K562 (cell line): Measurements from ENCODE around the gene TRUB1. TPM values are rescaled to one million over a fixed set of nuclear protein-coding genes. Genes with fewer than 3 reads are reported as not detected.
A peak's percentile ranks its signal among the peaks of the same experiment; 100 is the strongest.

Experiments used
- BMI1 ChIP-seq: fragments of 150-350 bp; IDR thresholded peaks from 2 replicates; pipeline ENCODE4 v1.6.1; 2014; ENCODE audit warnings: low read length
- CBX8 ChIP-seq: fragments of 200-600 bp; sonication (generic); IDR thresholded peaks from 2 replicates; pipeline ENCODE4 v1.6.1; 2012; ENCODE audit warnings: borderline replicate concordance, mixed run types, low read depth, mild to moderate bottlenecking, moderate library complexity, mixed read lengths, low read length, control low read depth, inconsistent platforms; ENCODE audit not compliant: poor library complexity, severe bottlenecking; ENCODE audit errors: extremely low read depth
- CXXC5 ChIP-seq: fragments of 250-450 bp; sonication (Bioruptor Pico); IDR thresholded peaks from 2 replicates; pipeline ENCODE4 v1.8.0; 2022; ENCODE audit warnings: inconsistent platforms, mild to moderate bottlenecking, moderate library complexity
- FOXP1 ChIP-seq: sonication (generic); formaldehyde crosslinking; IDR thresholded peaks from 2 replicates; pipeline ENCODE4 v1.8.0; 2022; ENCODE audit warnings: mild to moderate bottlenecking, missing genetic modification reagents
- KLF1 ChIP-seq: fragments of 450-650 bp; IDR thresholded peaks from 2 replicates; pipeline ENCODE4 v1.6.1; 2016; ENCODE audit warnings: missing genetic modification characterization, missing compliant biosample characterization
- MBD2 ChIP-seq: sonication (generic); IDR thresholded peaks from 2 replicates; pipeline ENCODE4 v1.6.1; 2016; ENCODE audit warnings: low read depth, borderline replicate concordance
- MTA1 ChIP-seq: fragments of 450-650 bp; IDR thresholded peaks from 2 replicates; pipeline ENCODE4 v1.6.1; 2017; ENCODE audit warnings: borderline replicate concordance
- NCOA2 ChIP-seq, 2 experiments: fragments of 450-650 bp; IDR thresholded peaks; 2 replicates each; pipeline ENCODE4 v1.6.1; 2018; ENCODE audit warnings: mild to moderate bottlenecking in 2 of 2, moderate library complexity in 1 of 2; ENCODE audit not compliant: partially characterized antibody in 2 of 2
- NFRKB ChIP-seq: fragments of 450-650 bp; IDR thresholded peaks from 2 replicates; pipeline ENCODE4 v1.6.1; 2016; ENCODE audit warnings: low read depth
- NFXL1 ChIP-seq: fragments of 450-650 bp; formaldehyde crosslinking; IDR thresholded peaks from 2 replicates; pipeline ENCODE4 v1.4.0; 2021; ENCODE audit warnings: mild to moderate bottlenecking
- PURB ChIP-seq: sonication (generic); formaldehyde crosslinking; IDR thresholded peaks from 2 replicates; pipeline ENCODE4 v1.9.0; 2021; ENCODE audit warnings: low read depth, mild to moderate bottlenecking, missing genetic modification reagents
- SMAD1 ChIP-seq: fragments of 150-350 bp; IDR thresholded peaks from 2 replicates; pipeline ENCODE4 v1.6.1; 2014; ENCODE audit warnings: low read length, low read depth; ENCODE audit not compliant: partially characterized antibody
- TAF7 ChIP-seq: fragments of 450-650 bp; IDR thresholded peaks from 2 replicates; pipeline ENCODE4 v1.6.1; 2016; ENCODE audit warnings: missing genetic modification characterization, missing compliant biosample characterization
- TCFL5 ChIP-seq: fragments of 250-450 bp; sonication (Bioruptor Pico); conservative IDR thresholded peaks from 2 replicates; pipeline ENCODE4 v1.6.1; 2021; ENCODE audit warnings: mild to moderate bottlenecking, moderate library complexity, matching md5 sums
- TEAD4 ChIP-seq, 2 experiments: sonication (generic) in 1 of 2; formaldehyde crosslinking in 1 of 2; IDR thresholded peaks; 2 replicates each; pipeline versions ENCODE4 v1.6.1 to v1.8.0; 2012 to 2022; ENCODE audit warnings: borderline replicate concordance in 1 of 2, inconsistent platforms in 1 of 2, low read length in 1 of 2, mild to moderate bottlenecking in 1 of 2, missing genetic modification reagents in 1 of 2
- ZNF134 ChIP-seq: fragments of 250-450 bp; sonication (Bioruptor Pico); conservative IDR thresholded peaks from 2 replicates; pipeline ENCODE4 v1.4.0; 2020
- ZNF444 ChIP-seq: fragments of 250-450 bp; sonication (Bioruptor Pico); IDR thresholded peaks from 2 replicates; pipeline ENCODE4 v1.4.0; 2020; ENCODE audit warnings: mild to moderate bottlenecking, moderate library complexity
- ZNF780A ChIP-seq: fragments of 250-450 bp; sonication (Bioruptor Pico); IDR thresholded peaks from 2 replicates; pipeline ENCODE4 v1.5.0; 2021; ENCODE audit warnings: mild to moderate bottlenecking
- polyA plus RNA-seq, 8 experiments: library from polyadenylated mRNA; depleted of rRNA in 4 of 8; stranded (reverse) in 5 of 8; unstranded in 3 of 8; fragments of >200 nt; fragmentation: Nextera tagmentation in 2 of 8; fragmentation: Illumina TruSeq in 1 of 8; extraction: Ambion mirVana in 2 of 8; extraction: Trizol in 1 of 8; gene quantifications; 2 replicates each; pipeline versions ENCODE4 v1.2.1 to v1.2.3, GENCODE V29; 2011 to 2014; ENCODE audit warnings: inconsistent platforms in 1 of 8, missing spikeins in 1 of 8
- total RNA-seq, 7 experiments: library from RNA; depleted of rRNA in 6 of 7; stranded (reverse); fragments of >200 nt in 6 of 7; fragmentation: Illumina TruSeq in 2 of 7; extraction: Trizol in 2 of 7; gene quantifications; 2 replicates each; pipeline versions ENCODE4 v1.2.1 to v1.2.3, GENCODE V29; 2011 to 2021; ENCODE audit warnings: low replicate concordance in 1 of 7
- TF ChIP-seq, protein P1 (sequence below): sonication (generic); formaldehyde crosslinking; IDR thresholded peaks from 2 replicates; pipeline ENCODE4 v1.8.0; 2022; ENCODE audit warnings: missing genetic modification reagents, mild to moderate bottlenecking, borderline replicate concordance
- TF ChIP-seq, protein P2 (sequence below): sonication (generic); formaldehyde crosslinking; IDR thresholded peaks from 2 replicates; pipeline ENCODE4 v1.4.0; 2020; ENCODE audit warnings: mild to moderate bottlenecking, missing genetic modification reagents
- TF ChIP-seq, protein P3 (sequence below), 2 experiments: fragments of 450-650 bp in 1 of 2; sonication (generic) in 1 of 2; formaldehyde crosslinking; conservative IDR thresholded peaks; 2 replicates each; pipeline versions ENCODE4 v1.4.0 to v1.8.1; 2020 to 2022; ENCODE audit warnings: mild to moderate bottlenecking in 1 of 2, missing genetic modification reagents in 1 of 2
- TF ChIP-seq, protein P4 (sequence below): fragments of 450-650 bp; formaldehyde crosslinking; IDR thresholded peaks from 2 replicates; pipeline ENCODE4 v1.4.0; 2022; ENCODE audit warnings: missing genetic modification characterization

Gene TRUB1
- total and polyA plus RNA-seq, 9 of the 15 experiments (the other 6 are each of a cell fraction or from before 2014, with no cell fraction given), result 4.6 to 16.5 (median 11.5) TPM

DNA sequence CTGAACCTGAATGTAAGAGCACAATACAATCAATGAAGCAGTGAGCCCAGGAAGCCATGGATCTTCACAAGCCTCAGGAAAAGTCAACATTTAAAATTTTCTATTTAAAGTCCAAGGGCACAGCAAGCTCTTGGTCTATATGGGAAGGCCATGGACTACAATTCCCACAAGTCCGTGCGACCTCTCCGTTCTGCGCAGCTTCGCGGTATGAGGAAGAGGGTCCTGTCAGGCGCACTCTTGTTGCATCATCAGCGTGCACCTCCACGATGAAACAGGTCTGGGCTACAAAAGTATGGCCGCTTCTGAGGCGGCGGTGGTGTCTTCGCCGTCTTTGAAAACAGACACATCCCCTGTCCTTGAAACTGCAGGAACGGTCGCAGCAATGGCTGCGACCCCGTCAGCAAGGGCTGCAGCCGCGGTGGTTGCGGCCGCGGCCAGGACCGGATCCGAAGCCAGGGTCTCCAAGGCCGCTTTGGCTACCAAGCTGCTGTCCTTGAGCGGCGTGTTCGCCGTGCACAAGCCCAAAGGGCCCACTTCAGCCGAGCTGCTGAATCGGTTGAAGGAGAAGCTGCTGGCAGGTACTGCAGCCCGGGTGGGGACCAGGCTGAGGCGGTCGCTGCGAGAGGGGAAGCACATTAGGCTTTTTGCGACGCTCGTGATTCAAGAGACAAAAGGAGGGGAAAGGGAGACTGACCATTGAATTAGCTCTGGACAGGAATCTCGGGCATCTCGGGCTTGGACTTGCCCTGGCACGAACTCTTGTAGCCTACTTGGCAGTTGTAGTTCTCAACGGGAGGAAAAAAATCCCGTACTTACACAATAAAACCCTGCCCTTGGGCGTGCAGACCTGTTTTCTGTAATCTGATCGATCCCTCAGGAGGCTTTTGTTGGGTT, at the start of gene TRUB1 (continued):
- TF ChIP-seq MBD2, result 0 out of 2 replicates have a peak, but pooled peaks have one; percentile 46
- TF ChIP-seq TCFL5, result no peak
- TF ChIP-seq, protein P1, sequence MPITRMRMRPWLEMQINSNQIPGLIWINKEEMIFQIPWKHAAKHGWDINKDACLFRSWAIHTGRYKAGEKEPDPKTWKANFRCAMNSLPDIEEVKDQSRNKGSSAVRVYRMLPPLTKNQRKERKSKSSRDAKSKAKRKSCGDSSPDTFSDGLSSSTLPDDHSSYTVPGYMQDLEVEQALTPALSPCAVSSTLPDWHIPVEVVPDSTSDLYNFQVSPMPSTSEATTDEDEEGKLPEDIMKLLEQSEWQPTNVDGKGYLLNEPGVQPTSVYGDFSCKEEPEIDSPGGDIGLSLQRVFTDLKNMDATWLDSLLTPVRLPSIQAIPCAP, result no peak
- peak; percentile 94 for TF ChIP-seq TAF7 (tag)
- TF ChIP-seq NFRKB, result peak; percentile 82
- TF ChIP-seq ZNF444 (CRISPR knock-in tag), result no peak
- peak; percentile 37; the same call in 1 of the 2 replicates for TF ChIP-seq FOXP1 (CRISPR knock-in tag)
- TF ChIP-seq, protein P2, sequence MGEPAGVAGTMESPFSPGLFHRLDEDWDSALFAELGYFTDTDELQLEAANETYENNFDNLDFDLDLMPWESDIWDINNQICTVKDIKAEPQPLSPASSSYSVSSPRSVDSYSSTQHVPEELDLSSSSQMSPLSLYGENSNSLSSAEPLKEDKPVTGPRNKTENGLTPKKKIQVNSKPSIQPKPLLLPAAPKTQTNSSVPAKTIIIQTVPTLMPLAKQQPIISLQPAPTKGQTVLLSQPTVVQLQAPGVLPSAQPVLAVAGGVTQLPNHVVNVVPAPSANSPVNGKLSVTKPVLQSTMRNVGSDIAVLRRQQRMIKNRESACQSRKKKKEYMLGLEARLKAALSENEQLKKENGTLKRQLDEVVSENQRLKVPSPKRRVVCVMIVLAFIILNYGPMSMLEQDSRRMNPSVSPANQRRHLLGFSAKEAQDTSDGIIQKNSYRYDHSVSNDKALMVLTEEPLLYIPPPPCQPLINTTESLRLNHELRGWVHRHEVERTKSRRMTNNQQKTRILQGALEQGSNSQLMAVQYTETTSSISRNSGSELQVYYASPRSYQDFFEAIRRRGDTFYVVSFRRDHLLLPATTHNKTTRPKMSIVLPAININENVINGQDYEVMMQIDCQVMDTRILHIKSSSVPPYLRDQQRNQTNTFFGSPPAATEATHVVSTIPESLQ (CRISPR knock-in tag), result 0 out of 2 replicates have a peak, but pooled peaks have one; percentile 51
- TF ChIP-seq CXXC5 (CRISPR knock-in tag), result peak; percentile 67
- TF ChIP-seq, protein P3, sequence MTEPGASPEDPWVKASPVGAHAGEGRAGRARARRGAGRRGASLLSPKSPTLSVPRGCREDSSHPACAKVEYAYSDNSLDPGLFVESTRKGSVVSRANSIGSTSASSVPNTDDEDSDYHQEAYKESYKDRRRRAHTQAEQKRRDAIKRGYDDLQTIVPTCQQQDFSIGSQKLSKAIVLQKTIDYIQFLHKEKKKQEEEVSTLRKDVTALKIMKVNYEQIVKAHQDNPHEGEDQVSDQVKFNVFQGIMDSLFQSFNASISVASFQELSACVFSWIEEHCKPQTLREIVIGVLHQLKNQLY (CRISPR knock-in tag; conservative IDR thresholded peaks at IDR 0.05), result no peak
- 0 out of 2 replicates have a peak, but pooled peaks have one; percentile 49 for TF ChIP-seq TEAD4 (IDR thresholded peaks at IDR 0.05; ENCODE audit: low read length)
- TF ChIP-seq TEAD4 (CRISPR knock-in tag; IDR thresholded peaks at IDR 0.05; ENCODE audit: borderline replicate concordance), result no peak
- no peak for TF ChIP-seq ZNF134 (CRISPR knock-in tag)
- TF ChIP-seq SMAD1, result peak; percentile 21
- TF ChIP-seq CBX8, result no peak
- TF ChIP-seq KLF1 (tag), result no peak
- TF ChIP-seq ZNF780A, result no peak
- peak; percentile 98 for TF ChIP-seq MTA1
- TF ChIP-seq BMI1, result no peak
- TF ChIP-seq NFXL1, result no peak
- TF ChIP-seq NCOA2 (IDR thresholded peaks at IDR 0.05; ENCODE audit: partially characterized antibody in 2 of 2), result no peak
- TF ChIP-seq PURB (CRISPR knock-in tag), result no peak
- TF ChIP-seq, protein P4, sequence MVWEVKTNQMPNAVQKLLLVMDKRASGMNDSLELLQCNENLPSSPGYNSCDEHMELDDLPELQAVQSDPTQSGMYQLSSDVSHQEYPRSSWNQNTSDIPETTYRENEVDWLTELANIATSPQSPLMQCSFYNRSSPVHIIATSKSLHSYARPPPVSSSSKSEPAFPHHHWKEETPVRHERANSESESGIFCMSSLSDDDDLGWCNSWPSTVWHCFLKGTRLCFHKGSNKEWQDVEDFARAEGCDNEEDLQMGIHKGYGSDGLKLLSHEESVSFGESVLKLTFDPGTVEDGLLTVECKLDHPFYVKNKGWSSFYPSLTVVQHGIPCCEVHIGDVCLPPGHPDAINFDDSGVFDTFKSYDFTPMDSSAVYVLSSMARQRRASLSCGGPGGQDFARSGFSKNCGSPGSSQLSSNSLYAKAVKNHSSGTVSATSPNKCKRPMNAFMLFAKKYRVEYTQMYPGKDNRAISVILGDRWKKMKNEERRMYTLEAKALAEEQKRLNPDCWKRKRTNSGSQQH (CRISPR knock-in tag), result no peak
